GM18868 (cell line): Measurements from ENCODE around the gene HTR6.
"Not testable (repeated sequence)": the region's sequence is repeated elsewhere in the genome, so short reads cannot be mapped to it uniquely, and the experiment has no call there.

ENCODE experiments used
- ATAC-seq: cut with Tn5 transposase; IDR thresholded peaks from one replicate; pipeline ENCODE4 v1.9.1; 2021; ENCODE audit warnings: mild to moderate bottlenecking, moderate library complexity; ENCODE audit not compliant: unreplicated experiment

HTR6 gene

GRCh38 chr1:19664453-19665185 is at the start of gene HTR6:
Gene HTR6 (plus strand): TSS chr1:19664875. CDS start chr1:19665754, 879 bp downstream.
- no peak for ATAC-seq

- ATAC-seq: no peak
Observed at GRCh38 chr1:19615438-19615837, 49.2 kb upstream of the HTR6 start.

GRCh38 chr1:19616489-19616888 is 48.2 kb upstream of the HTR6 start:
- no peak for ATAC-seq

- no peak for ATAC-seq
Observed at GRCh38 chr1:19617376-19617775, 47.3 kb upstream of the HTR6 start.

GRCh38 chr1:19618428-19618827 is 46.2 kb upstream of the HTR6 start:
- ATAC-seq: no peak

- ATAC-seq: no peak
Observed at GRCh38 chr1:19619697-19620384, 44.8 kb upstream of the HTR6 start.

- no peak for ATAC-seq
Observed at GRCh38 chr1:19620786-19621185, 43.9 kb upstream of the HTR6 start.

GRCh38 chr1:19621274-19621950 is 43.3 kb upstream of the HTR6 start:
- ATAC-seq: no peak

GRCh38 chr1:19622204-19622603 is 42.5 kb upstream of the HTR6 start:
- ATAC-seq: no peak

- ATAC-seq: no peak
Observed at GRCh38 chr1:19623523-19623922, 41.2 kb upstream of the HTR6 start.

- no peak for ATAC-seq
Observed at GRCh38 chr1:19625291-19625937, 39.3 kb upstream of the HTR6 start.

- ATAC-seq: no peak
Observed at GRCh38 chr1:19628879-19629278, 35.8 kb upstream of the HTR6 start.

GRCh38 chr1:19629357-19629756 is 35.3 kb upstream of the HTR6 start:
- no peak for ATAC-seq

- not testable (repeated sequence) for ATAC-seq
Observed at GRCh38 chr1:19630192-19630591, 34.5 kb upstream of the HTR6 start.

- ATAC-seq: no peak
Observed at GRCh38 chr1:19630720-19631395, 33.8 kb upstream of the HTR6 start.

- ATAC-seq: no peak
Observed at GRCh38 chr1:19632211-19632610, 32.5 kb upstream of the HTR6 start.

GRCh38 chr1:19633106-19633505 is 31.6 kb upstream of the HTR6 start:
- no peak for ATAC-seq

GRCh38 chr1:19635064-19635463 is 29.6 kb upstream of the HTR6 start:
- ATAC-seq: not testable (repeated sequence)

- no peak for ATAC-seq
Observed at GRCh38 chr1:19635646-19636045, 29.0 kb upstream of the HTR6 start.

GRCh38 chr1:19636065-19636464 is 28.6 kb upstream of the HTR6 start:
- no peak for ATAC-seq

GRCh38 chr1:19636749-19637148 is 27.9 kb upstream of the HTR6 start:
- not testable (repeated sequence) for ATAC-seq
